ENCODE results near the gene ZNF341.
A peak's percentile ranks its signal among the peaks of the same experiment; 100 is the strongest.

The ZNF341 gene

GRCh38 chr20:33727806-33728205 lies 4.0 kb upstream of the ZNF341 start:
- H2BK12ac ChIP-seq (ENCODE audit: low read length): no peak overlapping the region
- no peak overlapping the region for H2AFZ ChIP-seq (ENCODE audit: low read length)
- no peak overlapping the region for H3K9ac ChIP-seq (ENCODE audit: low read depth, low read length, poor library complexity)
- no peak overlapping the region for H3K4me2 ChIP-seq (ENCODE audit: insufficient read depth, low read length, poor library complexity, severe bottlenecking)
- no peak overlapping the region for H3K4me3 ChIP-seq (ENCODE audit: low read length in 2 of 2)
- H3K79me1 ChIP-seq (ENCODE audit: low read depth, low read length): peaks cover 2% of the 10 kb centered on the region
- no peak overlapping the region for H3K27ac ChIP-seq (replicated peaks; ENCODE audit: low read length)
- no peak overlapping the region for H3K4ac ChIP-seq (ENCODE audit: low read length)
- no peaks in the 10 kb centered on the region for H3K9me3 ChIP-seq (replicated peaks in 1 of 2; ENCODE audit: control insufficient read depth in 2 of 2, insufficient read depth in 1 of 2, low read depth in 1 of 2, low read length in 2 of 2)
- peaks cover 0 to 2% (median 0%) of the 10 kb centered on the region in 3 experiments for H3K27me3 ChIP-seq (ENCODE audit: control insufficient read depth in 3 of 3, insufficient read depth in 3 of 3, low read depth in 1 of 3, low read length in 3 of 3)
- no peak overlapping the region for H2BK5ac ChIP-seq (ENCODE audit: low read length)
- H4K91ac ChIP-seq (ENCODE audit: low read depth, low read length, poor library complexity): no peak overlapping the region
- WGBS, 2 donors (ENCODE audit: extremely low coverage in 2 of 2, insufficient read length in 2 of 2, insufficient replicate concordance in 1 of 2): no CpG with 5 or more reads among the region's 3 CpGs
- H3K36me3 ChIP-seq (replicated peaks in 1 of 2; ENCODE audit: control insufficient read depth in 2 of 2, insufficient read depth in 2 of 2, low read length in 2 of 2): peaks cover 0 to 2% of the 10 kb centered on the region in 2 donors
- no peak overlapping the region for H4K8ac ChIP-seq (ENCODE audit: low read depth, low read length)
- H3K23ac ChIP-seq (ENCODE audit: low read depth, low read length, poor library complexity): no peak overlapping the region
- peak overlapping the region; percentile 45 for H2BK15ac ChIP-seq (ENCODE audit: low read length)
- H2AK5ac ChIP-seq (ENCODE audit: low read depth, low read length): no peak overlapping the region
- no peak overlapping the region for H2BK120ac ChIP-seq (ENCODE audit: low read depth, low read length)
- H3K14ac ChIP-seq (ENCODE audit: low read length): no peak overlapping the region
- H3K4me1 ChIP-seq (ENCODE audit: control insufficient read depth in 2 of 2, insufficient read depth in 1 of 2, low read depth in 1 of 2, low read length in 2 of 2): peaks cover 0 to 6% of the 10 kb centered on the region in 2 donors
- peak overlapping the region; percentile 59 for H3K18ac ChIP-seq (ENCODE audit: low read length)
- DNase-seq (ENCODE audit: low spot score): no peak

GRCh38 chr20:33728463-33728862 lies 3.3 kb upstream of the ZNF341 start:
- H3K9ac ChIP-seq (ENCODE audit: low read depth, low read length, poor library complexity): no peak overlapping the region
- WGBS, 2 donors (ENCODE audit: extremely low coverage in 2 of 2, insufficient read length in 2 of 2, insufficient replicate concordance in 1 of 2): no CpG with 5 or more reads among the region's 2 CpGs

GRCh38 chr20:33729101-33729500 lies 2.7 kb upstream of the ZNF341 start:
- Histone ChIP-seq H3K4me1 (ENCODE audit: control insufficient read depth in 2 of 2, insufficient read depth in 1 of 2, low read depth in 1 of 2, low read length in 2 of 2) (peaks cover 3 to 8% of the 10 kb centered on the region in 2 donors), H2BK5ac (ENCODE audit: low read length) (no peak overlapping the region), H3K36me3 (replicated peaks in 1 of 2; ENCODE audit: control insufficient read depth in 2 of 2, insufficient read depth in 2 of 2, low read length in 2 of 2) (peaks cover 0 to 2% of the 10 kb centered on the region in 2 donors), H3K18ac (ENCODE audit: low read length) (no peak overlapping the region), H3K27ac (replicated peaks; ENCODE audit: low read length) (no peak overlapping the region), H2AK5ac (ENCODE audit: low read depth, low read length) (no peak overlapping the region), H3K4me2 (ENCODE audit: insufficient read depth, low read length, poor library complexity, severe bottlenecking) (no peak overlapping the region), H3K9ac (ENCODE audit: low read depth, low read length, poor library complexity) (no peak overlapping the region), H4K8ac (ENCODE audit: low read depth, low read length) (no peak overlapping the region), H2BK120ac (ENCODE audit: low read depth, low read length) (no peak overlapping the region), H3K27me3 (ENCODE audit: control insufficient read depth in 3 of 3, insufficient read depth in 3 of 3, low read depth in 1 of 3, low read length in 3 of 3) (peaks cover 0 to 2% (median 0%) of the 10 kb centered on the region in 3 experiments), H2AFZ (ENCODE audit: low read length) (no peak overlapping the region), H3K9me3 (replicated peaks in 1 of 2; ENCODE audit: control insufficient read depth in 2 of 2, insufficient read depth in 1 of 2, low read depth in 1 of 2, low read length in 2 of 2) (no peaks in the 10 kb centered on the region), H3K4me3 (ENCODE audit: low read length in 2 of 2) (no peak overlapping the region), H2BK15ac (ENCODE audit: low read length) (no peak overlapping the region), H2BK12ac (ENCODE audit: low read length) (no peak overlapping the region), H3K14ac (ENCODE audit: low read length) (no peak overlapping the region), H3K79me1 (ENCODE audit: low read depth, low read length) (peaks cover 2% of the 10 kb centered on the region), H3K4ac (ENCODE audit: low read length) (no peak overlapping the region), H3K23ac (ENCODE audit: low read depth, low read length, poor library complexity) (no peak overlapping the region), H4K91ac (ENCODE audit: low read depth, low read length, poor library complexity) (no peak overlapping the region)
- WGBS, 2 donors (ENCODE audit: extremely low coverage in 2 of 2, insufficient read length in 2 of 2, insufficient replicate concordance in 1 of 2): no CpG with 5 or more reads among the region's 4 CpGs
- no peak for DNase-seq (ENCODE audit: low spot score)

More at GRCh38 chr20:33728463-33728862, 3.3 kb upstream of the ZNF341 start:
- H2BK12ac ChIP-seq (ENCODE audit: low read length): no peak overlapping the region
- H4K8ac ChIP-seq (ENCODE audit: low read depth, low read length): no peak overlapping the region
- H3K4me1 ChIP-seq (ENCODE audit: control insufficient read depth in 2 of 2, insufficient read depth in 1 of 2, low read depth in 1 of 2, low read length in 2 of 2): peaks cover 0 to 6% of the 10 kb centered on the region in 2 donors
- H2BK5ac ChIP-seq (ENCODE audit: low read length): no peak overlapping the region
- no peak overlapping the region for H2AFZ ChIP-seq (ENCODE audit: low read length)
- H3K23ac ChIP-seq (ENCODE audit: low read depth, low read length, poor library complexity): no peak overlapping the region
- peaks cover 0 to 2% of the 10 kb centered on the region in 2 donors for H3K36me3 ChIP-seq (replicated peaks in 1 of 2; ENCODE audit: control insufficient read depth in 2 of 2, insufficient read depth in 2 of 2, low read length in 2 of 2)
- no peak overlapping the region for H3K4me3 ChIP-seq (ENCODE audit: low read length in 2 of 2)
- H2BK120ac ChIP-seq (ENCODE audit: low read depth, low read length): no peak overlapping the region
- no peak overlapping the region for H2AK5ac ChIP-seq (ENCODE audit: low read depth, low read length)
- no peak overlapping the region for H4K91ac ChIP-seq (ENCODE audit: low read depth, low read length, poor library complexity)
- H3K79me1 ChIP-seq (ENCODE audit: low read depth, low read length): peaks cover 2% of the 10 kb centered on the region
- H3K27ac ChIP-seq (replicated peaks; ENCODE audit: low read length): no peak overlapping the region
- no peak overlapping the region for H3K18ac ChIP-seq (ENCODE audit: low read length)
- peaks cover 0 to 2% (median 0%) of the 10 kb centered on the region in 3 experiments for H3K27me3 ChIP-seq (ENCODE audit: control insufficient read depth in 3 of 3, insufficient read depth in 3 of 3, low read depth in 1 of 3, low read length in 3 of 3)
- no peak overlapping the region for H3K4ac ChIP-seq (ENCODE audit: low read length)
- no peaks in the 10 kb centered on the region for H3K9me3 ChIP-seq (replicated peaks in 1 of 2; ENCODE audit: control insufficient read depth in 2 of 2, insufficient read depth in 1 of 2, low read depth in 1 of 2, low read length in 2 of 2)
- DNase-seq (ENCODE audit: low spot score): no peak
- H3K14ac ChIP-seq (ENCODE audit: low read length): no peak overlapping the region
- H3K4me2 ChIP-seq (ENCODE audit: insufficient read depth, low read length, poor library complexity, severe bottlenecking): no peak overlapping the region
- no peak overlapping the region for H2BK15ac ChIP-seq (ENCODE audit: low read length)

- Histone ChIP-seq H3K4ac (ENCODE audit: low read length) (peak overlapping the region; percentile 98), H3K4me2 (ENCODE audit: insufficient read depth, low read length, poor library complexity, severe bottlenecking) (peak overlapping the region; percentile 33), H2AK5ac (ENCODE audit: low read depth, low read length) (peak overlapping the region; percentile 12), H3K36me3 (replicated peaks in 1 of 2; ENCODE audit: control insufficient read depth in 2 of 2, insufficient read depth in 2 of 2, low read length in 2 of 2) (peaks cover 0 to 2% of the 10 kb centered on the region in 2 donors), H3K27ac (replicated peaks; ENCODE audit: low read length) (peak overlapping the region; percentile 90), H3K9ac (ENCODE audit: low read depth, low read length, poor library complexity) (no peak overlapping the region), H2BK15ac (ENCODE audit: low read length) (peak overlapping the region; percentile 100), H2BK12ac (ENCODE audit: low read length) (peak overlapping the region; percentile 73), H2BK5ac (ENCODE audit: low read length) (peak overlapping the region; percentile 90), H3K4me1 (ENCODE audit: control insufficient read depth in 2 of 2, insufficient read depth in 1 of 2, low read depth in 1 of 2, low read length in 2 of 2) (peaks cover 4 to 9% of the 10 kb centered on the region in 2 donors), H3K14ac (ENCODE audit: low read length) (peak overlapping the region; percentile 71), H3K18ac (ENCODE audit: low read length) (peak overlapping the region; percentile 97), H2BK120ac (ENCODE audit: low read depth, low read length) (peak overlapping the region; percentile 97), H3K9me3 (replicated peaks in 1 of 2; ENCODE audit: control insufficient read depth in 2 of 2, insufficient read depth in 1 of 2, low read depth in 1 of 2, low read length in 2 of 2) (peaks cover 1% of the 10 kb centered on the region in 2 donors), H4K91ac (ENCODE audit: low read depth, low read length, poor library complexity) (no peak overlapping the region), H2AFZ (ENCODE audit: low read length) (peak overlapping the region; percentile 78), H4K8ac (ENCODE audit: low read depth, low read length) (peak overlapping the region; percentile 92), H3K4me3 (ENCODE audit: low read length in 2 of 2) (peak overlapping the region; percentile 34 to 72), H3K27me3 (ENCODE audit: control insufficient read depth in 3 of 3, insufficient read depth in 3 of 3, low read depth in 1 of 3, low read length in 3 of 3) (peaks cover 0 to 2% (median 0%) of the 10 kb centered on the region in 3 experiments), H3K79me1 (ENCODE audit: low read depth, low read length) (peaks cover 2% of the 10 kb centered on the region), H3K23ac (ENCODE audit: low read depth, low read length, poor library complexity) (peak overlapping the region; percentile 98)
- WGBS, 2 donors (ENCODE audit: extremely low coverage in 2 of 2, insufficient read length in 2 of 2, insufficient replicate concordance in 1 of 2): no CpG with 5 or more reads among the region's 18 CpGs
- DNase-seq (ENCODE audit: low spot score): no peak
Observed at GRCh38 chr20:33730946-33731692, 677 bp upstream of the ZNF341 start.
